Common myeloid progenitor, CD34-positive (primary cell): Measurements from ENCODE around the gene SRC.

Experiments
- CTCF ChIA-PET: fragments of 350-600 bp; sonication (Branson Sonifier 250); formaldehyde crosslinking; loops from one replicate; lab custom pipeline; 2021; ENCODE audit warnings: antibody characterized with exemption; lab: Charles Lee
- POLR2A ChIA-PET: fragments of 350-600 bp; sonication (Branson Sonifier 250); formaldehyde crosslinking; loops from one replicate; lab custom pipeline; 2021; ENCODE audit warnings: antibody characterized with exemption; lab: Charles Lee
- DNase-seq, 3 donors: peaks; one replicate each; pipeline versions ENCODE4 v3.0.0 to v3.0.0-alpha.2; 2013
- H3K27ac ChIP-seq, 2 experiments: 1 replicate in 1 of 2; 2 replicates in 1 of 2; pipeline ENCODE4 v1.7.0; 2013; ENCODE audit warnings: inconsistent platforms in 2 of 2, low read length in 2 of 2, mild to moderate bottlenecking in 2 of 2, low read depth in 1 of 2, moderate library complexity in 1 of 2; ENCODE audit not compliant: severe bottlenecking in 2 of 2, insufficient read depth in 1 of 2, poor library complexity in 1 of 2
- H3K27me3 ChIP-seq, 5 experiments: replicated peaks in 2 of 5; 1 replicate in 3 of 5; 2 replicates in 2 of 5; pipeline versions ENCODE4 v1.6.1 to v1.7.0; 2013; ENCODE audit warnings: low read length in 4 of 5, mild to moderate bottlenecking in 2 of 5, moderate library complexity in 2 of 5, inconsistent platforms in 1 of 5; ENCODE audit not compliant: insufficient read depth in 5 of 5, control insufficient read depth in 4 of 5
- H3K36me3 ChIP-seq, 4 experiments: 1 replicate in 2 of 4; 2 replicates in 2 of 4; pipeline versions ENCODE4 v1.6.1 to v1.7.0; 2013; ENCODE audit warnings: low read length in 3 of 4, control low read depth in 1 of 4, mild to moderate bottlenecking in 1 of 4; ENCODE audit not compliant: control insufficient read depth in 4 of 4, insufficient read depth in 4 of 4
- H3K4me1 ChIP-seq, 4 experiments: 1 replicate in 3 of 4; 2 replicates in 1 of 4; pipeline versions ENCODE4 v1.6.1 to v1.7.1; 2013; ENCODE audit warnings: low read length in 3 of 4, mild to moderate bottlenecking in 3 of 4, control low read depth in 1 of 4, inconsistent platforms in 1 of 4, moderate library complexity in 1 of 4; ENCODE audit not compliant: control insufficient read depth in 4 of 4, insufficient read depth in 4 of 4; ENCODE audit errors: control extremely low read depth in 1 of 4
- H3K4me3 ChIP-seq, 7 experiments: 1 replicate in 4 of 7; 2 replicates in 3 of 7; pipeline versions ENCODE4 v1.5.1 to v1.7.0; 2013; ENCODE audit warnings: mild to moderate bottlenecking in 7 of 7, low read length in 6 of 7, moderate library complexity in 6 of 7, inconsistent platforms in 2 of 7, low read depth in 2 of 7, control low read depth in 1 of 7; ENCODE audit not compliant: insufficient read depth in 4 of 7, control insufficient read depth in 1 of 7; ENCODE audit errors: extremely low read depth in 1 of 7
- H3K9me3 ChIP-seq, 5 experiments: 1 replicate in 4 of 5; 2 replicates in 1 of 5; pipeline versions ENCODE4 v1.6.1 to v1.7.1; 2013; ENCODE audit warnings: low read length in 4 of 5, mild to moderate bottlenecking in 2 of 5, inconsistent platforms in 1 of 5, low read depth in 1 of 5, moderate library complexity in 1 of 5; ENCODE audit not compliant: control insufficient read depth in 4 of 5, insufficient read depth in 2 of 5; ENCODE audit errors: control extremely low read depth in 1 of 5
- WGBS: methylation state at CpG from one replicate; pipeline ENCODE4 v1.1.5; 2013; ENCODE audit not compliant: insufficient coverage; 5-methylcytosine and 5-hydroxymethylcytosine counted together

The SRC gene

DNA sequence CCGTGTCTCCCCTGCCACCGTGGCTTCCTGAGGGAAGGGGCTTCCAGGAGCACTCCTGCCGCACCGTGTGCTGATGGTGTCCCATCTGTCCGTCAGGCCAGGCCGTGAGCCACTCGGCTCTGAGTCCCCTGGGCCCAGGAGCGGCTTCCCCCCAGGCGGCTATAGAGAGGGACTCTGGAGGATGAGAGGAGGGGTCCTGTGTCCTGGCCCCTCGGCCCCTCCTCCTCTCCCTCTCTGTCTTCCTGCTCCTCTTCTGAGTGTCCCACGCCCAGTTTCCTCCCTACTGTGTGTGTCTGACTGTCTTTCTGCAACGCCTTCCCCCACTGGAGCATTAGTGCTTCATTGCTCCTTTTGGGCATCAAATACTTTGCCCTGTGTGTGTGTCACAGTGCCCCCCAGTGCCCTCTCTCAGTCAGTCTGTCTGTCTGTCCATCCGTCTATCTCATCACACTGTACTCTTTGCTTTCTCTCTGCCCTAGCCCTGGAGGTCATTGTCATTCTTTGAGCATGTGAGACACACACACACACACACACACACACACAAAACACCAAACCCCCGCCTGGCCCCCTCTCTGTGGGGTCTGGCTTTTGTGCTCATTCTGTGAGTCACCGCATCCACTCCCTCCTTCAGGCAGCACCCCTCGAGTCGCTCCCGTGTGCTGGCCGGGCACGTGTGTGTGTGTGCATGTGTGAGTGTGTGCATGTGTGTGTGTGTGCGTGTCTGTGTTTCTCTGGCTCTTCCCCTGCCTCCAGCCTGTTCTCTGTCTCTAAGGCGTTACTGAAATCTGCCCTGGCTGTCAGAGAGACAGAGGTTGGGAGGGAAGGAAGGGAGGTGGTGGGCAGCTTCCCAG, 71.9 kb downstream of the SRC start:
- 93% methylated on average over 8 of the region's 22 CpGs for WGBS
- Histone ChIP-seq H3K27me3 (peaks cover 0 to 11% (median 0%) of the 10 kb centered on the region in 5 experiments), H3K36me3 (no peaks in the 10 kb centered on the region), H3K9me3 (no peaks in the 10 kb centered on the region), H3K4me3 (no peak overlapping the region), H3K27ac (no peak overlapping the region), H3K4me1 (peaks cover 0 to 19% (median 11%) of the 10 kb centered on the region in 4 experiments)
- ChIA-PET POLR2A (no interaction called here), CTCF (no interaction called here)
- peak in 1 of 3 donors; percentile 42 for DNase-seq

DNA sequence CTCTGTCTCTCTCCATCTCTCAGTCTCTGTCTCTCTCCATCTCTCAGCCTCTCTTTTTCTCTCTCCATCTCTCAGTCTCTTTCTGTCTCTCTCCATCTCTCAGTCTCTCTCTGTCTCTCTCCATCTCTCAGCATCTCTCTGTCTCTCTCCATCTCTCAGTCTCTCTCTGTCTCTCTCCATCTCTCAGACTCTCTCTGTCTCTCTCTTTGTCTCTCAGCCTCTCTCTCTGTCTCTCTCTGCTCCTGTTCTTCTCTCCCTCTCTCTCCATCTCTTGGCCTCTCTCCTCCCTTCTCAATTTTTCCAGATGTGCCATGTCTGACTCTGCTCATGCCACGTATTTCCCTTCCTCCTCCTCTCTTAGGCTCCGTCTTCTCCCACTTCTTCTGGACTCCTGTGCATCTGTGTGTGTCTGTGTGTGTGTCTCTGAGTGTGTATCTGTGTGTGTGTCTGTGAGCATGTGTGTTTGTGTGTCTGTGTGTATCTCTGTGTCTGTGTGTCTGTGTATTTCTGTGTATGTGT, 72.7 kb downstream of the SRC start:
- H3K27me3 ChIP-seq, result peaks cover 0 to 12% (median 0%) of the 10 kb centered on the region in 5 experiments
- no peak for DNase-seq
- no CpG with 5 or more reads among the region's 2 CpGs for WGBS
- H3K27ac ChIP-seq, result no peak overlapping the region
- H3K4me3 ChIP-seq, result no peak overlapping the region
- H3K36me3 ChIP-seq, result no peaks in the 10 kb centered on the region
- no peaks in the 10 kb centered on the region for H3K9me3 ChIP-seq
- H3K4me1 ChIP-seq, result peaks cover 0 to 11% (median 6%) of the 10 kb centered on the region in 4 experiments
- CTCF ChIA-PET, result no interaction called here
- POLR2A ChIA-PET, result no interaction called here

DNA sequence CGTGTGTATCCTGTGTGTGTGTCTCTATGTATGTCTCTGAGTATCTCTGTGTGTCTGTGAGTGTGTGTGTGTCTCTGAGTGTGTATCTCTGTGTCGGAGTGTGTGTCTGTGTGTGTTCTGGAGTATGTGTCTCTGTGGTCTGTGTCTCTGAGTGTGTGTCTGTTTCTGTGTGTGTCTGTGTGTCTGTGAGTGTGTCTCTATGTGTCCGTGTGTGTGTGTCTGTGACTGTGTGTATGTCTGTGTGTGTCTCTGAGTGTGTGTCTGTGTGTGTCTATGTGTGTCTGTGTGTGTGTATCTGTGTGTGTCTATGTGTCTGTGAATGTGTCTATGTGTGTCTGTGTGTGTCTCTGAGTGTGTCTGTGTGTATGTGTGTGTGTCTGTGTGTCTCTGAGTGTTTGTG, 73.4 kb downstream of the SRC start:
- Histone ChIP-seq H3K4me1 (peaks cover 0 to 11% (median 5%) of the 10 kb centered on the region in 4 experiments), H3K27ac (no peak overlapping the region), H3K4me3 (no peak overlapping the region), H3K9me3 (no peaks in the 10 kb centered on the region), H3K27me3 (peaks cover 0 to 12% (median 1%) of the 10 kb centered on the region in 5 experiments), H3K36me3 (no peaks in the 10 kb centered on the region)
- ChIA-PET POLR2A (no interaction called here), CTCF (no interaction called here)
- no peak for DNase-seq
- 92% methylated on average over 2 of the region's 3 CpGs for whole genome bisulfite sequencing

DNA sequence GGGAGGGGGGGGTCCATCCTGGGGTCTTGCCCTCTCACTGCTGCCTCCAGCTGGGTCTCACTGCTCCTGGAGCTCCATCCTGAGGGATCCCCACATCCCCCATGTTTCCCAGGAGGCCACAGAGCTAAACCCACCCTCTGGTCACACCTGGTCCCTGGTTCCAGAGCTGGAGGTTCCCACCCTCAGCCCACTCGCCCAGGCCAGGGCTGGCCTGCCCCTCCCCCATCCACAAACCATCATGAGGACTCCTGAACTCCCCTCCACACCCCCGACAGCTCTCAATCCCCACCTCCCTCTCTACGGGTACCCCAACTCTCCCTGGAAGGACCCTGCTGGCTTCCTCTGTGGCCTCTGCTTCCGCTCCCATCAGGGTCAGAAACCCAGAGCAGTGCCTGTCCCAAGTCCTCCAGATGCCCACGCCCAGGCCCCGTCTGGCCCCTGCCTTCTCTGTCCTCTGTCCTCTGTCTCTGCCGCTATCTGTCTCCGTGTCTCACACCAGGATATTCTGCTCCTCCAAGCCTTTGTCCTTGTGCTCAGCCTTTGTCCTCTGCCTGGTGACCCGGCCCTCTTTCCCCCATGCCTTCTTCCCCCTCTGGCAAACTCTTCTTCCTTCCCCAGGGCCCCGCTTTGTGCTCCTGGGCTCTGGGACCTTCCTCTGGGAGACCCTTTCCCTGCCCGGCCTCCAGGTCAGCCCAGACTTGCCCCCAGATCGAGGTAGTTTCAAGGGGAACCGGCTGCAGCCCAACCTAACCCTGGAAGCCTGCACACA, 74.0 kb downstream of the SRC start:
- Histone ChIP-seq H3K27me3 (peaks cover 0 to 15% (median 5%) of the 10 kb centered on the region in 5 experiments), H3K4me3 (no peak overlapping the region), H3K4me1 (peaks cover 0 to 11% (median 5%) of the 10 kb centered on the region in 4 experiments), H3K9me3 (no peaks in the 10 kb centered on the region), H3K27ac (no peak overlapping the region), H3K36me3 (no peaks in the 10 kb centered on the region)
- ChIA-PET POLR2A (no interaction called here), CTCF (no interaction called here)
- DNase-seq, result no peak
- 94% methylated on average over 10 of the region's 13 CpGs for WGBS

DNA sequence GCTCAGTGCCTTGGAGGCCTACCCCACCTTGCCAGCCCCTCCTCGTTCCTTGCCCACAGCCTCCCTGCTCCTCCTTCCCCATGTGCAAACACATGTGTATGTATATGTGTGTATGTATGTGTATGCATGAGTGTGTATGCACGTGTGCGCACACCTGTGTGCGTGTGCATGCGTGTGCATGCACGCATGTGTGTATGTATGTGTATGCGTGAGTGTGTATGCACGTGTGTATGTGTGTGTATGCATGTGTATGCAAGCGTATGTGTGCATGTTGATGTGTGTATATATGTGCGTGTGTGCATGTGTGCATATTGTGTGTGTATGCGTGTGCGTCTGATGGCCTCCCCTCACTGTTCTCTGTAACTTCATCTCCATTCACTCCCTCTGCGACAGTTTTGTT, 74.7 kb downstream of the SRC start:
- peaks cover 0 to 11% (median 5%) of the 10 kb centered on the region in 4 experiments for H3K4me1 ChIP-seq
- H3K9me3 ChIP-seq, result no peaks in the 10 kb centered on the region
- H3K36me3 ChIP-seq, result no peaks in the 10 kb centered on the region
- DNase-seq, result no peak
- ChIA-PET POLR2A (no interaction called here), CTCF (no interaction called here)
- WGBS, result 80% methylated on average over 7 of the region's 13 CpGs
- H3K27ac ChIP-seq, result no peak overlapping the region
- H3K4me3 ChIP-seq, result no peak overlapping the region
- H3K27me3 ChIP-seq, result peaks cover 0 to 16% (median 5%) of the 10 kb centered on the region in 5 experiments

DNA sequence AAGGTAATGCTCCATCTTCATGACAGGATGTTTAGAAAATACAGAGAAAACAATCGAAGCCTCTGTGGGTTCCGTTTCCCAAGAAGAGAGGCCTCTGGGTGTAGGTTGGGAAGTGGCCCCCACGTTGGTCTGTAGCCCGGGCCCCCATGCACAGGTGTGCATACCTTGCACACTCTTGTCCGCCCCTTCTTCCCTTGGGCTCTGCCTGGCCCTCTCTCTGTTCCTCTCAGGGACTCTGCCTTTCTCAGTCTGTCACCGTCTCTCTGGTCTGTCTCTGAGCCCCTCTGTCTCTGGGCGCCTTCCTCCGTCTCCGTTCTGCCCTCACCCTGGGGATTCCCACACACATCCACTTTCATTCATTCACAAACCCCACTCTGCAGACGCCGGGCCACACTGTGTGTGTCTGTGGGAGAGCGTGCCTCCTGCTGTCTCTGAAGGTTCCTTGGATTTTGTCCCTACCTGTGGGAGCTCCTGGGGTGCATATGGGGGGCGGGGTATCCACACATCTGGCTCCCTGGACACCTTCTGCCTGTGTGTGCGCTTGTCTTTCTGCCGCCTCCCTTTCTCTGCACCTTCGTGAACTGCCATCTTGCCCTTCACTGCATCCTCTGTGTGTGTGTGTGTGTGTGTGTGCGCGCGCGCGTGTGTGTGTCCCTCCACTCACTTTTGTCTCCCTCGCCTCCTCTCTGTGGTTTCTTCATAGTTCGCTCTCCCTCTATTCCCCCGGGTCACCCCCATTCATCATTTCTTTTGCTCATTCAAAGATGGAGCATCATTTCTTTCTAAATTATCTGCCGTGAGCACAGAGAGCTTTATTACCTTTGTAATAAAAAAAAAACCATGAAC, 75.3 kb downstream of the SRC start:
- Histone ChIP-seq H3K4me1 (peaks cover 0 to 11% (median 5%) of the 10 kb centered on the region in 4 experiments), H3K27me3 (peaks cover 0 to 17% (median 5%) of the 10 kb centered on the region in 5 experiments), H3K27ac (no peak overlapping the region), H3K4me3 (peak overlapping the region in 2 of 7 experiments; percentile 26 to 58), H3K9me3 (no peaks in the 10 kb centered on the region), H3K36me3 (no peaks in the 10 kb centered on the region)
- ChIA-PET POLR2A (interaction anchor here (0.6 to 0.7 kb wide), 2 partner anchors 9 to 418 kb away, joined by 3 read pairs; no protein-coding TSS in a partner anchor), CTCF (no interaction called here)
- 59% methylated on average over 6 of the region's 25 CpGs for WGBS
- DNase-seq, result peak in 1 of 3 donors; percentile 21
